Measurements from ENCODE around the gene SPOCK1. TPM values are rescaled to one million over a fixed set of nuclear protein-coding genes. Genes with fewer than 3 reads are reported as not detected.

SPOCK1 gene
- total and polyA plus RNA-seq, 12 donors = 13.7 to 70.3 (median 28.6) TPM

GRCh38 chr5:137350791-137351190 is 148.3 kb downstream of the SPOCK1 start:
- H3K9me3 ChIP-seq = no peaks in the 10 kb centered on the region
- ATAC-seq = no peak
- H3K36me3 ChIP-seq = no peaks in the 10 kb centered on the region
- intact Hi-C loops (cut with DNase I) = no loop called here
- TF ChIP-seq CTCF (IDR thresholded peaks at IDR 0.05) = no peak
- 92 to 94% methylated on average over 6 of the region's 6 CpGs for WGBS, 2 donors
- no peak for DNase-seq
- H3K27me3 ChIP-seq = peaks cover 0 to 11% (median 0%) of the 10 kb centered on the region in 7 donors
- H3K27ac ChIP-seq = no peak overlapping the region
- H3K4me1 ChIP-seq = peaks cover 0 to 3% (median 0%) of the 10 kb centered on the region in 9 donors
- no peak overlapping the region for H3K4me3 ChIP-seq

- intact Hi-C loops (cut with DNase I) = loop anchor here in 3 of 10 donors (10.0 kb wide), 3 partner anchors 146 to 256 kb away; partner anchors contain the start of gene SPOCK1 (in 1 of the 3)
- TF ChIP-seq CTCF (IDR thresholded peaks at IDR 0.05) = no peak
- no peaks in the 10 kb centered on the region for H3K9me3 ChIP-seq
- DNase-seq = no peak
- H3K36me3 ChIP-seq = no peaks in the 10 kb centered on the region
- no peak overlapping the region for H3K4me3 ChIP-seq
- ATAC-seq = no peak
- H3K27me3 ChIP-seq = no peaks in the 10 kb centered on the region
- peaks cover 0 to 22% (median 6%) of the 10 kb centered on the region in 9 donors for H3K4me1 ChIP-seq
- no peak overlapping the region for H3K27ac ChIP-seq
- WGBS, 2 donors = 85 to 86% methylated on average over 3 of the region's 3 CpGs
These were observed 150.4 kb downstream of the SPOCK1 start for GRCh38 chr5:137348759-137349158.

GRCh38 chr5:137347865-137348264 is 151.3 kb downstream of the SPOCK1 start:
- intact Hi-C loops (cut with DNase I) = loop anchor here in 3 of 10 donors (10.0 kb wide), 3 partner anchors 147 to 257 kb away; partner anchors contain the start of gene SPOCK1 (in 1 of the 3)
- H3K4me3 ChIP-seq = no peak overlapping the region
- H3K4me1 ChIP-seq = peaks cover 0 to 31% (median 12%) of the 10 kb centered on the region in 9 donors
- H3K36me3 ChIP-seq = no peaks in the 10 kb centered on the region
- no peak for TF ChIP-seq CTCF (IDR thresholded peaks at IDR 0.05)
- H3K27me3 ChIP-seq = no peaks in the 10 kb centered on the region
- H3K27ac ChIP-seq = no peak overlapping the region
- WGBS, 2 donors = 95% methylated on average over 3 of the region's 3 CpGs
- ATAC-seq = no peak
- no peaks in the 10 kb centered on the region for H3K9me3 ChIP-seq
- DNase-seq = no peak

- 65 to 75% methylated on average over 3 of the region's 3 CpGs for WGBS, 2 donors
- H3K4me3 ChIP-seq = no peak overlapping the region
- DNase-seq (no peak), ATAC-seq (no peak)
- no peaks in the 10 kb centered on the region for H3K36me3 ChIP-seq
- TF ChIP-seq CTCF (IDR thresholded peaks at IDR 0.05) = no peak
- H3K27me3 ChIP-seq = no peaks in the 10 kb centered on the region
- peaks cover 0 to 31% (median 12%) of the 10 kb centered on the region in 9 donors for H3K4me1 ChIP-seq
- intact Hi-C loops (cut with DNase I) = loop anchor here in 3 of 10 donors (10.0 kb wide), 3 partner anchors 149 to 259 kb away; partner anchors contain the start of gene SPOCK1 (in 1 of the 3)
- no peaks in the 10 kb centered on the region for H3K9me3 ChIP-seq
- no peak overlapping the region for H3K27ac ChIP-seq
These were observed 152.8 kb downstream of the SPOCK1 start for GRCh38 chr5:137346281-137346680.
